GM12873 (cell line): Measurements from ENCODE around the gene RPL21.

Experiments
- CTCF ChIP-seq: IDR thresholded peaks from 2 replicates; pipeline ENCODE4 v1.5.1; 2012; ENCODE audit warnings: low read depth, mild to moderate bottlenecking, moderate library complexity, low read length, control low read depth; ENCODE audit not compliant: insufficient read depth; ENCODE audit errors: missing control alignments

Gene RPL21

GRCh38 chr13:27280009-27280656 lies 28.8 kb downstream of the RPL21 start:
- TF ChIP-seq CTCF: no peak

GRCh38 chr13:27280841-27281240 lies 29.5 kb downstream of the RPL21 start:
- no peak for TF ChIP-seq CTCF

GRCh38 chr13:27281420-27281819 lies 30.1 kb downstream of the RPL21 start:
- TF ChIP-seq CTCF: no peak

- peak; percentile 59 for TF ChIP-seq CTCF
These were observed 32.6 kb downstream of the RPL21 start for GRCh38 chr13:27283906-27284493.

GRCh38 chr13:27288392-27288791 lies 37.0 kb downstream of the RPL21 start:
- no peak for TF ChIP-seq CTCF

GRCh38 chr13:27289011-27289665 lies 37.8 kb downstream of the RPL21 start:
- TF ChIP-seq CTCF: no peak

GRCh38 chr13:27290715-27291114 lies 39.4 kb downstream of the RPL21 start:
- no peak for TF ChIP-seq CTCF
